GM06990 (cell line): Measurements from ENCODE around the gene TEKT3.

ENCODE experiments used
- DNase-seq: peaks from one replicate; pipeline ENCODE4 v3.0.0-alpha.2; 2011; ENCODE audit not compliant: insufficient read length; ENCODE audit errors: extremely low read depth
- H3K27me3 ChIP-seq: replicated peaks from 2 replicates; pipeline ENCODE4 v1.6.0; 2011; ENCODE audit warnings: low read length; ENCODE audit not compliant: control insufficient read depth, insufficient read depth
- H3K36me3 ChIP-seq: 2 replicates; pipeline ENCODE4 v1.5.1; 2011; ENCODE audit warnings: low read length; ENCODE audit not compliant: control insufficient read depth, insufficient read depth
- H3K4me3 ChIP-seq: replicated peaks from 2 replicates; pipeline ENCODE4 v1.5.1; 2011; ENCODE audit warnings: low read depth, mild to moderate bottlenecking, control low read depth, low read length
- TF ChIP-seq, protein P1 (sequence below): IDR thresholded peaks from 2 replicates; pipeline ENCODE4 v1.5.1; 2011; ENCODE audit warnings: low read length, control low read depth, mild to moderate bottlenecking, inconsistent platforms; ENCODE audit not compliant: insufficient read depth, poor library complexity, severe bottlenecking

The TEKT3 gene

GRCh38 chr17:15284537-15284936 lies 56.9 kb downstream of the TEKT3 start:
- TF ChIP-seq, protein P1, sequence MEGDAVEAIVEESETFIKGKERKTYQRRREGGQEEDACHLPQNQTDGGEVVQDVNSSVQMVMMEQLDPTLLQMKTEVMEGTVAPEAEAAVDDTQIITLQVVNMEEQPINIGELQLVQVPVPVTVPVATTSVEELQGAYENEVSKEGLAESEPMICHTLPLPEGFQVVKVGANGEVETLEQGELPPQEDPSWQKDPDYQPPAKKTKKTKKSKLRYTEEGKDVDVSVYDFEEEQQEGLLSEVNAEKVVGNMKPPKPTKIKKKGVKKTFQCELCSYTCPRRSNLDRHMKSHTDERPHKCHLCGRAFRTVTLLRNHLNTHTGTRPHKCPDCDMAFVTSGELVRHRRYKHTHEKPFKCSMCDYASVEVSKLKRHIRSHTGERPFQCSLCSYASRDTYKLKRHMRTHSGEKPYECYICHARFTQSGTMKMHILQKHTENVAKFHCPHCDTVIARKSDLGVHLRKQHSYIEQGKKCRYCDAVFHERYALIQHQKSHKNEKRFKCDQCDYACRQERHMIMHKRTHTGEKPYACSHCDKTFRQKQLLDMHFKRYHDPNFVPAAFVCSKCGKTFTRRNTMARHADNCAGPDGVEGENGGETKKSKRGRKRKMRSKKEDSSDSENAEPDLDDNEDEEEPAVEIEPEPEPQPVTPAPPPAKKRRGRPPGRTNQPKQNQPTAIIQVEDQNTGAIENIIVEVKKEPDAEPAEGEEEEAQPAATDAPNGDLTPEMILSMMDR, result no peak
- Histone ChIP-seq H3K27me3 (no peaks in the 10 kb centered on the region), H3K4me3 (no peak overlapping the region), H3K36me3 (no peaks in the 10 kb centered on the region)
- no peak for DNase-seq

DNA sequence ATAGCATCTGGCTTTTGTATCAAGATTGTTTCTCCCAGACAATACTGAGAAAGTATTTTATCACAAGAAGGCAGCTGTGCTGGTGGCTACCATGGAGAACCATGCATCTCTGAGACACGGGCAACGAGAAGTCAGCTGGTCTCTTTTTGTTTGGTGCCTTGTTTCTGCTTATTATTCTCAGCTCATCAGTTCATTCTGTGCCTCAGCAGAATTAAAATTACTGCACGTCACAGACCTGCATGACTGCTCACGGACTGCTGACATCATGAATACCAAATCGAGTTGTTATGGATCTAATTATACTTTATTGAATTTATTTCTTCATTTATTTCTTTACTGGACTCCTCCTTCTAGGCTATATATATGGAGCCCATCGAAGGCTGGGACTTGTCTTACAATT lies 57.3 kb downstream of the TEKT3 start:
- no peak for DNase-seq
- Histone ChIP-seq H3K36me3 (no peaks in the 10 kb centered on the region), H3K27me3 (no peaks in the 10 kb centered on the region), H3K4me3 (no peak overlapping the region)
- TF ChIP-seq, protein P1, result no peak

DNA sequence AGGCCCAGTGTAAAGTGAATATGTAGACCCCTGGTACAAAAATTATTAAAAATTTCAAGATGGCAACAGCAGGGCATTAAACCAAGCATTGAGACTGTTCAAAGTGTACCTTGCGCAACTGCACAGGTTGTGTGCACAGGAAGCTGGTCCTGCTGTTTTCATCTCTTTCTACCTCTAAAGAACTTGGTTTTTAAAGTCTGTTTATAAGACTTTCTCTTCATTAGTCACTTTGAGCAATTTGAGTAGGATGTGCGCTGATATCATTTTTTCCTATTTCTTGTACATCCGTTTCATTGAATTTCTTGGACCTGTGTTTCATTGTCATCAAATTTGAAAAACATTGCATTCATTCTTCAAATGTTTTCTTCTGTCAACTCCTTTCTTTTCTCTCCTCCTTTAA lies 59.5 kb downstream of the TEKT3 start:
- Histone ChIP-seq H3K36me3 (no peaks in the 10 kb centered on the region), H3K4me3 (no peak overlapping the region), H3K27me3 (no peaks in the 10 kb centered on the region)
- TF ChIP-seq, protein P1, result no peak
- DNase-seq, result no peak

DNA sequence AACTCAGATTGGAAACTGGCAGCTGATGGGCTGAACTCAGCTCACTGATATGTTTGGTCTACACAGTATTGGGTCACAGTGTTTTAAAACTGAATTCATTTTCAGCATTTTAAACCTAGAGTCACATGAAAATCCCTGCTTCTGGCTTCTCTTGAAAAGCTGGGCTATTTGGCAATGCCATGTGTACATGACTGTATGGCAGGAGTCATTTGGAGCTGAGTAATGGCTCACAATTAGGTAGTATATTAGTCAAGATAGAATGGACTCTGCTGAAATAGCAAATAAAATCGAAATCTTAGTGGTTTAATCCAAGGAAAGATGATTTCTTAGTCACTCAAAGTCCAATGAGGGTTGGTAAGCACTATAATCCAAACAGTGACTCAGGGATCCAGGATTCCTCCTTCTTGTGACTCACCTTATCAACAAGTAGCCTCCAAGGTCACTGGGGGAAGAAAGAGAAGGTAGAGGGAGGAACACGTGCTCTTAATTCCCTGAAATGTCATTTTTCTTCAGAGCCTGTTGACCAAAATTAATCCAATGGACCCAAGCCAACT lies 62.4 kb downstream of the TEKT3 start:
- H3K27me3 ChIP-seq, result no peaks in the 10 kb centered on the region
- TF ChIP-seq, protein P1, result no peak
- DNase-seq, result no peak
- no peak overlapping the region for H3K4me3 ChIP-seq
- H3K36me3 ChIP-seq, result no peaks in the 10 kb centered on the region

DNA sequence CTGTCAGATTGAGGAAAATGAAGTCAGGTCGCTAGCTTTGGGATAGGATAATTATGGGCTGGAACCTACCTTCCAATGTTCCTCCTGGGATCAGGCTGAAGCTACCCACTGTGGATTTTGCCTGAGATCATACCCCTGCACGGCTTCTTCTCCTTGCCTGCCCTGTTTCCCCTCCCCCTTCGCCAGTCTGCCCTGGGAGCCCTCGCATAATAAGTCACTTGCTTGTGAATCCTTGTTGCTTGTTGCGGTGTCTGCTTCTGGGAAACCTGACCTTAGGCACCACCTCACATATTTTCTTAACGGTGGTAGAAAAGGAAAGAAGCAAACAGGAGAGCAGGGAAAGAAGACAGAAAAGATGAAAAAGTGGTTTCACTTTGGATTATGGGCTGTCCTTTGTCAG lies 63.0 kb downstream of the TEKT3 start:
- TF ChIP-seq, protein P1, result no peak
- DNase-seq, result no peak
- Histone ChIP-seq H3K36me3 (no peaks in the 10 kb centered on the region), H3K27me3 (no peaks in the 10 kb centered on the region), H3K4me3 (no peak overlapping the region)

DNA sequence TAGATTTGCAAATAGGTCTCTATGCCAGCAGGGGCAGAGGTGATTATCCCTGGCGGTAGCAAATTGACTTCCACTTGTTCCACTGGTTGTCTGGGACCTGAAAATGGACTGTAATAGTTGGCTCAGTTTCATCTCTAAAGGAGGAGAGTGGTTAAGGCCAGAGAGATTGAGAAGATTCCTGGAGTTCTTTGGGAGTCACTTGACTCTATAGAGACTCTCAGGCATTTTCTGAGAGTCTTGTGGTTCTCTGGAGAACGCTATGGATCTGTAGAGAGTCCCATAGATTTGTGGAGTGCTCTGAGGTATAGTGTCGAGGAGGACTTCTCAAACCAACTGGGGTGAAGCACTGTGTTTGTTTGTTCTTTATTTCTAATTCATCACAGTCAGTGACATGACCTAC lies 67.4 kb downstream of the TEKT3 start:
- Histone ChIP-seq H3K36me3 (no peaks in the 10 kb centered on the region), H3K27me3 (no peaks in the 10 kb centered on the region), H3K4me3 (no peak overlapping the region)
- DNase-seq, result no peak
- TF ChIP-seq, protein P1, result no peak
